Liver (tissue), 9 donors: ENCODE data around the gene ALDH5A1. TPM values are rescaled to one million over a fixed set of nuclear protein-coding genes. Genes with fewer than 3 reads are reported as not detected.

Experiments
- DNase-seq: peaks from one replicate; pipeline ENCODE4 v3.0.0-alpha.2; 2017; ENCODE audit warnings: low spot score
- H3K27ac ChIP-seq, 2 donors: one replicate each; pipeline ENCODE4 v1.7.0; 2013; ENCODE audit warnings: inconsistent platforms in 2 of 2, low read length in 2 of 2, control low read depth in 1 of 2, low read depth in 1 of 2, mild to moderate bottlenecking in 1 of 2
- H3K27me3 ChIP-seq, 4 donors: one replicate each; pipeline versions ENCODE4 v1.6.1 to v1.7.0; 2013; ENCODE audit warnings: low read length in 3 of 4, inconsistent platforms in 1 of 4, mild to moderate bottlenecking in 1 of 4, moderate library complexity in 1 of 4; ENCODE audit not compliant: control insufficient read depth in 4 of 4, insufficient read depth in 4 of 4
- H3K36me3 ChIP-seq, 4 donors: one replicate each; pipeline versions ENCODE4 v1.6.1 to v1.7.0; 2013; ENCODE audit warnings: low read length in 3 of 4, mild to moderate bottlenecking in 3 of 4, low read depth in 1 of 4, moderate library complexity in 1 of 4; ENCODE audit not compliant: control insufficient read depth in 4 of 4, insufficient read depth in 3 of 4
- H3K4me1 ChIP-seq, 4 donors: one replicate each; pipeline versions ENCODE4 v1.6.1 to v1.7.0; 2013; ENCODE audit warnings: low read length in 3 of 4, mild to moderate bottlenecking in 3 of 4, moderate library complexity in 1 of 4; ENCODE audit not compliant: control insufficient read depth in 4 of 4, insufficient read depth in 4 of 4
- H3K4me3 ChIP-seq, 3 donors: one replicate each; pipeline versions ENCODE4 v1.6.1 to v1.7.0; 2013; ENCODE audit warnings: low read length in 3 of 3, control low read depth in 1 of 3, low read depth in 1 of 3, mild to moderate bottlenecking in 1 of 3
- H3K9ac ChIP-seq, 2 donors: one replicate each; pipeline ENCODE4 v1.7.0; 2013; ENCODE audit warnings: low read length in 2 of 2, mild to moderate bottlenecking in 2 of 2, moderate library complexity in 2 of 2, control low read depth in 1 of 2, low read depth in 1 of 2
- H3K9me3 ChIP-seq, 4 donors: one replicate each; pipeline versions ENCODE4 v1.6.1 to v1.7.0; 2013; ENCODE audit warnings: low read length in 3 of 4; ENCODE audit not compliant: control insufficient read depth in 4 of 4
- FOXA1 ChIP-seq: IDR thresholded peaks from 2 replicates; pipeline ENCODE4 v1.6.1; 2016; ENCODE audit warnings: antibody characterized with exemption
- FOXA2 ChIP-seq: IDR thresholded peaks from 2 replicates; pipeline ENCODE4 v1.6.1; 2016; ENCODE audit warnings: antibody characterized with exemption
- HNF4A ChIP-seq, 2 donors: conservative IDR thresholded peaks; 2 replicates each; pipeline ENCODE4 v1.6.1; 2016; ENCODE audit warnings: antibody characterized with exemption in 2 of 2, mild to moderate bottlenecking in 2 of 2
- HNF4G ChIP-seq: IDR thresholded peaks from 2 replicates; pipeline ENCODE4 v1.6.1; 2016; ENCODE audit warnings: antibody characterized with exemption
- JUND ChIP-seq, 2 donors: IDR thresholded peaks; 2 replicates each; pipeline ENCODE4 v1.6.1; 2016; ENCODE audit warnings: antibody characterized with exemption in 2 of 2
- NR2F2 ChIP-seq: IDR thresholded peaks from 2 replicates; pipeline ENCODE4 v1.6.1; 2016; ENCODE audit warnings: antibody characterized with exemption
- RAD21 ChIP-seq, 2 donors: IDR thresholded peaks; 2 replicates each; pipeline ENCODE4 v1.6.1; 2016; ENCODE audit warnings: antibody characterized with exemption in 2 of 2, mild to moderate bottlenecking in 2 of 2
- RXRA ChIP-seq, 2 donors: IDR thresholded peaks; 2 replicates each; pipeline ENCODE4 v1.6.1; 2017 to 2018; ENCODE audit warnings: antibody characterized with exemption in 2 of 2, mild to moderate bottlenecking in 1 of 2
- SP1 ChIP-seq: IDR thresholded peaks from 2 replicates; pipeline ENCODE4 v1.6.1; 2018; ENCODE audit warnings: antibody characterized with exemption, mild to moderate bottlenecking
- TAF1 ChIP-seq: conservative IDR thresholded peaks from 2 replicates; pipeline ENCODE4 v1.6.1; 2016; ENCODE audit warnings: antibody characterized with exemption, mild to moderate bottlenecking
- YY1 ChIP-seq: IDR thresholded peaks from 2 replicates; pipeline ENCODE4 v1.6.1; 2016; ENCODE audit warnings: antibody characterized with exemption, mild to moderate bottlenecking
- WGBS: extraction: QIAGEN DNeasy Blood & Tissue Kit; methylation state at CpG from one replicate; pipeline ENCODE4 v1.1.7; 2013; 5-methylcytosine and 5-hydroxymethylcytosine counted together
- polyA plus RNA-seq, 2 donors: library from polyadenylated mRNA; stranded (reverse) in 1 of 2; unstranded in 1 of 2; fragments of 200-250 nt in 1 of 2; fragments of >200 nt in 1 of 2; fragmentation: Nextera tagmentation in 1 of 2; extraction: Ambion mirVana in 1 of 2; gene quantifications; one replicate each; pipeline versions ENCODE4 v1.2.1 to v1.2.3, GENCODE V29; 2013 to 2015
- total RNA-seq, 2 donors: library from RNA; depleted of rRNA; stranded (reverse); fragments of >200 nt; gene quantifications; one replicate each; pipeline ENCODE4 v1.2.3, GENCODE V29; 2014
- TF ChIP-seq, protein P1 (sequence below): IDR thresholded peaks from 2 replicates; pipeline ENCODE4 v1.6.1; 2016; ENCODE audit warnings: antibody characterized with exemption
- TF ChIP-seq, protein P2 (sequence below): IDR thresholded peaks from 2 replicates; pipeline ENCODE4 v1.6.1; 2016; ENCODE audit warnings: antibody characterized with exemption, mild to moderate bottlenecking
- TF ChIP-seq, protein P3 (sequence below): IDR thresholded peaks from 2 replicates; pipeline ENCODE4 v1.6.1; 2016; ENCODE audit warnings: antibody characterized with exemption
- TF ChIP-seq, protein P4 (sequence below): IDR thresholded peaks from 2 replicates; pipeline ENCODE4 v1.6.1; 2016; ENCODE audit warnings: antibody characterized with exemption
- donor health status: healthy.
- donor health status: healthy.
- donor health status: healthy.
- donor health status: healthy.
- donor health status: healthy.

Gene ALDH5A1
- total and polyA plus RNA-seq, 4 donors = 18.2 to 26.8 (median 19.6) TPM

DNA sequence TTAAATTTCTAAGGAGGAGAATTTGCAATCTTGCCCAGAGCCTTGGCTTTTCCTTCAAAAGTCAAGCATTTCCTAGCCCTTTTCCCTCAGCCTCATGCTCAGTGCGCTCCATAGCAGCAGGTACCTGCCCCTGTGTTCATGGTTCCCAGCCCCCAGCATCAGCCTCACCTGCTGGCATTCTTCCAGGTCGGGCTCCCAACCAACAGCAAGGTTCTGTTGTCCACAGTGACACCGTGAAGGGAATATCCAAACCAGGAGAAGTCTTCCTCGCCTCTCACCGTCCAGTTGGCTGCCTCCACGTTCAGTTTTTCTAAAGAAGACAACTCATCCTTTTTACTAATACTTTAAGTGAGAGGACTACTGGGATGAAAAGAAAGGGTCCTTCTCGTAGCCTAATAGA, 48.1 kb upstream of the ALDH5A1 start:
- H3K27ac ChIP-seq = no peak overlapping the region
- no peaks in the 10 kb centered on the region for H3K4me1 ChIP-seq
- WGBS = 87% methylated on average over 7 of the region's 7 CpGs
- no peak overlapping the region for H3K9ac ChIP-seq
- no peaks in the 10 kb centered on the region for H3K27me3 ChIP-seq
- H3K36me3 ChIP-seq = peaks cover 9 to 52% (median 29%) of the 10 kb centered on the region in 4 donors
- no peak for DNase-seq
- H3K4me3 ChIP-seq = no peak overlapping the region
- TF ChIP-seq RAD21 (IDR thresholded peaks at IDR 0.05) (no peak), SP1 (no peak)
- TF ChIP-seq, protein P1, sequence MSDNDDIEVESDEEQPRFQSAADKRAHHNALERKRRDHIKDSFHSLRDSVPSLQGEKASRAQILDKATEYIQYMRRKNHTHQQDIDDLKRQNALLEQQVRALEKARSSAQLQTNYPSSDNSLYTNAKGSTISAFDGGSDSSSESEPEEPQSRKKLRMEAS = no peak
- TF ChIP-seq, protein P2, sequence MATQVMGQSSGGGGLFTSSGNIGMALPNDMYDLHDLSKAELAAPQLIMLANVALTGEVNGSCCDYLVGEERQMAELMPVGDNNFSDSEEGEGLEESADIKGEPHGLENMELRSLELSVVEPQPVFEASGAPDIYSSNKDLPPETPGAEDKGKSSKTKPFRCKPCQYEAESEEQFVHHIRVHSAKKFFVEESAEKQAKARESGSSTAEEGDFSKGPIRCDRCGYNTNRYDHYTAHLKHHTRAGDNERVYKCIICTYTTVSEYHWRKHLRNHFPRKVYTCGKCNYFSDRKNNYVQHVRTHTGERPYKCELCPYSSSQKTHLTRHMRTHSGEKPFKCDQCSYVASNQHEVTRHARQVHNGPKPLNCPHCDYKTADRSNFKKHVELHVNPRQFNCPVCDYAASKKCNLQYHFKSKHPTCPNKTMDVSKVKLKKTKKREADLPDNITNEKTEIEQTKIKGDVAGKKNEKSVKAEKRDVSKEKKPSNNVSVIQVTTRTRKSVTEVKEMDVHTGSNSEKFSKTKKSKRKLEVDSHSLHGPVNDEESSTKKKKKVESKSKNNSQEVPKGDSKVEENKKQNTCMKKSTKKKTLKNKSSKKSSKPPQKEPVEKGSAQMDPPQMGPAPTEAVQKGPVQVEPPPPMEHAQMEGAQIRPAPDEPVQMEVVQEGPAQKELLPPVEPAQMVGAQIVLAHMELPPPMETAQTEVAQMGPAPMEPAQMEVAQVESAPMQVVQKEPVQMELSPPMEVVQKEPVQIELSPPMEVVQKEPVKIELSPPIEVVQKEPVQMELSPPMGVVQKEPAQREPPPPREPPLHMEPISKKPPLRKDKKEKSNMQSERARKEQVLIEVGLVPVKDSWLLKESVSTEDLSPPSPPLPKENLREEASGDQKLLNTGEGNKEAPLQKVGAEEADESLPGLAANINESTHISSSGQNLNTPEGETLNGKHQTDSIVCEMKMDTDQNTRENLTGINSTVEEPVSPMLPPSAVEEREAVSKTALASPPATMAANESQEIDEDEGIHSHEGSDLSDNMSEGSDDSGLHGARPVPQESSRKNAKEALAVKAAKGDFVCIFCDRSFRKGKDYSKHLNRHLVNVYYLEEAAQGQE = no peak
- TF ChIP-seq, protein P3, sequence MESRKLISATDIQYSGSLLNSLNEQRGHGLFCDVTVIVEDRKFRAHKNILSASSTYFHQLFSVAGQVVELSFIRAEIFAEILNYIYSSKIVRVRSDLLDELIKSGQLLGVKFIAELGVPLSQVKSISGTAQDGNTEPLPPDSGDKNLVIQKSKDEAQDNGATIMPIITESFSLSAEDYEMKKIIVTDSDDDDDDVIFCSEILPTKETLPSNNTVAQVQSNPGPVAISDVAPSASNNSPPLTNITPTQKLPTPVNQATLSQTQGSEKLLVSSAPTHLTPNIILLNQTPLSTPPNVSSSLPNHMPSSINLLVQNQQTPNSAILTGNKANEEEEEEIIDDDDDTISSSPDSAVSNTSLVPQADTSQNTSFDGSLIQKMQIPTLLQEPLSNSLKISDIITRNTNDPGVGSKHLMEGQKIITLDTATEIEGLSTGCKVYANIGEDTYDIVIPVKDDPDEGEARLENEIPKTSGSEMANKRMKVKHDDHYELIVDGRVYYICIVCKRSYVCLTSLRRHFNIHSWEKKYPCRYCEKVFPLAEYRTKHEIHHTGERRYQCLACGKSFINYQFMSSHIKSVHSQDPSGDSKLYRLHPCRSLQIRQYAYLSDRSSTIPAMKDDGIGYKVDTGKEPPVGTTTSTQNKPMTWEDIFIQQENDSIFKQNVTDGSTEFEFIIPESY = no peak
- TF ChIP-seq, protein P4, sequence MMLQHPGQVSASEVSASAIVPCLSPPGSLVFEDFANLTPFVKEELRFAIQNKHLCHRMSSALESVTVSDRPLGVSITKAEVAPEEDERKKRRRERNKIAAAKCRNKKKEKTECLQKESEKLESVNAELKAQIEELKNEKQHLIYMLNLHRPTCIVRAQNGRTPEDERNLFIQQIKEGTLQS = no peak
- no peaks in the 10 kb centered on the region for H3K9me3 ChIP-seq

DNA sequence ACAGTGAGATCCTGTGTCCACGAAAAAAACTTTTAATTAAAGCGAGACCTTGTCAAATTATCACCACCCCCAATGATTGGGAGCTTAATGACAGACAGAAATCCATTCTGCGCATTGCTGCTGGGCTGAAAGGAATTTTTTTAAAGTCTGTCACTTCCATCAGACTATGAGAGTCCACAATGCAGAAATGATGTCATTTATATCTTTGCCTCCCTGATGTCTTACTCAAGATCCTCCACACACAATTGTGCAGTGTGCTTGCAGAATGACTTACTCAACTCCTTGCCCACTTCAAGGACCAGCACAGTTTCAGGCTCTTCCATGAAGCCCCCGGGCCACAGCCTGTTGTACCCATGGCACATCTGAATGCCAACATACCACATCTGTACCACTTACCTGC, 46.4 kb upstream of the ALDH5A1 start:
- Histone ChIP-seq H3K9ac (no peak overlapping the region), H3K9me3 (no peaks in the 10 kb centered on the region), H3K27me3 (no peaks in the 10 kb centered on the region), H3K27ac (no peak overlapping the region), H3K4me3 (no peak overlapping the region), H3K36me3 (peaks cover 11 to 48% (median 27%) of the 10 kb centered on the region in 4 donors), H3K4me1 (no peaks in the 10 kb centered on the region)
- WGBS = 70% methylated on average over 4 of the region's 4 CpGs
- no peak for DNase-seq
- TF ChIP-seq HNF4A (conservative IDR thresholded peaks at IDR 0.05) (no peak), FOXA1 (no peak), NR2F2 (no peak), YY1 (no peak), SP1 (no peak), TAF1 (no peak), HNF4G (no peak), FOXA2 (no peak), JUND (IDR thresholded peaks at IDR 0.05) (no peak), RXRA (IDR thresholded peaks at IDR 0.05) (no peak)
- TF ChIP-seq, protein P4 = no peak
- TF ChIP-seq, protein P2 = no peak
- TF ChIP-seq, protein P1 = no peak
- TF ChIP-seq, protein P3 = no peak
